Fibroblast of lung (primary cell): Measurements from ENCODE around the gene ODAD4. TPM values are rescaled to one million over a fixed set of nuclear protein-coding genes. Genes with fewer than 3 reads are reported as not detected.

Experiments
- DNase-seq, 2 donors: peaks; one replicate each; pipeline versions ENCODE4 v3.0.0 to v3.0.0-alpha.2; 2010; ENCODE audit warnings: low read depth in 2 of 2
- H2AFZ ChIP-seq: 2 replicates; pipeline ENCODE4 v1.5.1; 2012; ENCODE audit warnings: low read length, control low read depth, inconsistent platforms
- H3K27ac ChIP-seq: 2 replicates; pipeline ENCODE4 v1.5.1; 2011; ENCODE audit warnings: low read length, control low read depth; ENCODE audit not compliant: insufficient read depth
- H3K27me3 ChIP-seq: 2 replicates; pipeline ENCODE4 v1.5.1; 2011; ENCODE audit warnings: mild to moderate bottlenecking, low read length; ENCODE audit not compliant: control insufficient read depth, insufficient read depth
- H3K36me3 ChIP-seq: 2 replicates; pipeline ENCODE4 v1.5.1; 2011; ENCODE audit warnings: low read length; ENCODE audit not compliant: control insufficient read depth, insufficient read depth
- H3K4me1 ChIP-seq: 2 replicates; pipeline ENCODE4 v1.5.1; 2011; ENCODE audit warnings: low read length; ENCODE audit not compliant: control insufficient read depth, insufficient read depth; ENCODE audit errors: extremely low read depth
- H3K4me2 ChIP-seq: 2 replicates; pipeline ENCODE4 v1.5.1; 2011; ENCODE audit warnings: low read length, control low read depth; ENCODE audit not compliant: insufficient read depth; ENCODE audit errors: extremely low read depth
- H3K4me3 ChIP-seq, 4 experiments: fragments of 200-600 bp in 1 of 4; sonication (generic) in 1 of 4; replicated peaks in 1 of 4; 2 replicates each; pipeline ENCODE4 v1.5.1; 2011 to 2016; ENCODE audit warnings: low read length in 4 of 4, low read depth in 3 of 4, mild to moderate bottlenecking in 3 of 4, control low read depth in 2 of 4, inconsistent platforms in 1 of 4, mixed read lengths in 1 of 4; ENCODE audit not compliant: insufficient read depth in 1 of 4; ENCODE audit errors: control extremely low read depth in 1 of 4
- H3K79me2 ChIP-seq: 2 replicates; pipeline ENCODE4 v1.5.1; 2012; ENCODE audit warnings: mild to moderate bottlenecking, low read length, inconsistent platforms; ENCODE audit not compliant: control insufficient read depth, insufficient read depth
- H3K9ac ChIP-seq: 2 replicates; pipeline ENCODE4 v1.5.1; 2011; ENCODE audit warnings: mild to moderate bottlenecking, low read length, control low read depth; ENCODE audit not compliant: insufficient read depth
- H3K9me3 ChIP-seq: 2 replicates; pipeline ENCODE4 v1.5.1; 2012; ENCODE audit warnings: low read depth, low read length; ENCODE audit not compliant: control insufficient read depth, insufficient read depth
- H4K20me1 ChIP-seq: 2 replicates; pipeline ENCODE4 v1.5.1; 2011; ENCODE audit warnings: low read length; ENCODE audit not compliant: control insufficient read depth, insufficient read depth; ENCODE audit errors: extremely low read depth
- CTCF ChIP-seq, 2 donors: IDR thresholded peaks in 1 of 2; conservative IDR thresholded peaks in 1 of 2; 1 replicate in 1 of 2; 2 replicates in 1 of 2; pipeline ENCODE4 v1.5.1; 2011 to 2012; ENCODE audit warnings: low read length in 2 of 2, control low read depth in 1 of 2, inconsistent platforms in 1 of 2, low read depth in 1 of 2, mild to moderate bottlenecking in 1 of 2
- EZH2 ChIP-seq: IDR thresholded peaks from 2 replicates; pipeline ENCODE4 v1.5.1; 2012; ENCODE audit warnings: low read length, control low read depth, mild to moderate bottlenecking; ENCODE audit errors: missing control alignments
- polyA plus RNA-seq, 2 donors: library from polyadenylated mRNA; depleted of rRNA in 1 of 2; stranded (reverse) in 1 of 2; unstranded in 1 of 2; fragments of >200 nt; gene quantifications; 2 replicates each; pipeline ENCODE4 v1.2.1, GENCODE V29; 2011 to 2012; ENCODE audit warnings: missing spikeins in 1 of 2
- total RNA-seq: library from RNA; depleted of rRNA; stranded (reverse); fragments of >200 nt; gene quantifications from 2 replicates; pipeline ENCODE4 v1.2.1, GENCODE V29; 2014

The ODAD4 gene
- total and polyA plus RNA-seq, 2 donors (not counting 1 experiment from before 2014, with no cell fraction given): 0.36 to 0.99 TPM

- no peak overlapping the region for H3K4me2 ChIP-seq
- no peaks in the 10 kb centered on the region for H3K4me1 ChIP-seq
- H3K27ac ChIP-seq: no peak overlapping the region
- no peak overlapping the region for H3K4me3 ChIP-seq
- no peak overlapping the region for H2AFZ ChIP-seq
- H3K27me3 ChIP-seq: no peaks in the 10 kb centered on the region
- no peaks in the 10 kb centered on the region for H3K36me3 ChIP-seq
- no peaks in the 10 kb centered on the region for H4K20me1 ChIP-seq
- no peaks in the 10 kb centered on the region for H3K79me2 ChIP-seq
- no peak for TF ChIP-seq EZH2
- no peak for TF ChIP-seq CTCF (conservative IDR thresholded peaks at IDR 0.05 in 1 of 2, IDR thresholded peaks at IDR 0.05 in 1 of 2; ENCODE audit: low read depth in 1 of 2, low read length in 2 of 2)
- no peak overlapping the region for H3K9ac ChIP-seq
- H3K9me3 ChIP-seq: no peaks in the 10 kb centered on the region
- DNase-seq: no peak
These were observed 18.5 kb downstream of the ODAD4 start for GRCh38 chr17:41948762-41949460.

DNA sequence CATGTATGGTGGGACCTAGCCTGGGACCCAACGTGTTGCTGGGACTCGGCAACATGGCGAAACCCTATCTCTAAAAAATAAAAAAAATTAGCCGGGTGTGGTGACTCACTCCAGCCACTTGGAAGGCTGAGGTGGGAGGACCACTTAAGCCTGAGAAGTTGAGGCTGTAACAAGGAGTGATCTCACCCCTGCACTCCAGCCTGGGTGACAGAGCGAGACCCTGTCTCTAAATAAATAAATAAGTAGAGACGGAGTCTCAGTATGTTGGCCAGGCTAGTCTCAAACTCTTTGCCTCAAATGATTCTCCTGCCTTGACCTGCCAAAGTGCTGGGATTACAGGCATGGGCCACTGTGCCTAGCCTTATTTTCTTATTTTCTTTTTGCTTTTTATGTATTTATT is 26.1 kb downstream of the ODAD4 start:
- H3K27me3 ChIP-seq: no peaks in the 10 kb centered on the region
- no peaks in the 10 kb centered on the region for H3K36me3 ChIP-seq
- no peak overlapping the region for H3K27ac ChIP-seq
- H3K4me1 ChIP-seq: no peaks in the 10 kb centered on the region
- H3K4me3 ChIP-seq: no peak overlapping the region
- no peak for TF ChIP-seq CTCF (conservative IDR thresholded peaks at IDR 0.05 in 1 of 2, IDR thresholded peaks at IDR 0.05 in 1 of 2; ENCODE audit: low read depth in 1 of 2, low read length in 2 of 2)
- no peak for TF ChIP-seq EZH2
- no peaks in the 10 kb centered on the region for H3K9me3 ChIP-seq
- H4K20me1 ChIP-seq: no peaks in the 10 kb centered on the region
- peak in 1 of 2 donors; percentile 27 for DNase-seq
- H2AFZ ChIP-seq: no peak overlapping the region
- no peak overlapping the region for H3K9ac ChIP-seq
- no peak overlapping the region for H3K4me2 ChIP-seq
- H3K79me2 ChIP-seq: no peaks in the 10 kb centered on the region

- no peaks in the 10 kb centered on the region for H3K79me2 ChIP-seq
- no peaks in the 10 kb centered on the region for H3K27me3 ChIP-seq
- H3K4me3 ChIP-seq: no peak overlapping the region
- no peak overlapping the region for H3K27ac ChIP-seq
- no peak for DNase-seq
- no peak overlapping the region for H3K9ac ChIP-seq
- no peaks in the 10 kb centered on the region for H3K9me3 ChIP-seq
- TF ChIP-seq EZH2 (no peak), CTCF (conservative IDR thresholded peaks at IDR 0.05 in 1 of 2, IDR thresholded peaks at IDR 0.05 in 1 of 2; ENCODE audit: low read depth in 1 of 2, low read length in 2 of 2) (no peak)
- no peak overlapping the region for H3K4me2 ChIP-seq
- no peak overlapping the region for H2AFZ ChIP-seq
- H3K4me1 ChIP-seq: no peaks in the 10 kb centered on the region
- H3K36me3 ChIP-seq: no peaks in the 10 kb centered on the region
- H4K20me1 ChIP-seq: no peaks in the 10 kb centered on the region
These were observed 26.8 kb downstream of the ODAD4 start for GRCh38 chr17:41957031-41957868.
